ENCODE data around the gene GJB2. TPM values are rescaled to one million over a fixed set of nuclear protein-coding genes. Genes with fewer than 3 reads are reported as not detected.

The GJB2 gene
- total and polyA plus RNA-seq, 2 of the 4 experiments (the other 2 are of a cell fraction): under 0.01 to 0.17 TPM

GRCh38 chr13:20146381-20146780 lies 46.4 kb downstream of the GJB2 start:
- TF ChIP-seq CEBPB (IDR thresholded peaks at IDR 0.05; ENCODE audit: low read depth, low read length): no peak
- no peak for TF ChIP-seq FOS (IDR thresholded peaks at IDR 0.05; ENCODE audit: low read depth, low read length)
- TF ChIP-seq, protein P1, sequence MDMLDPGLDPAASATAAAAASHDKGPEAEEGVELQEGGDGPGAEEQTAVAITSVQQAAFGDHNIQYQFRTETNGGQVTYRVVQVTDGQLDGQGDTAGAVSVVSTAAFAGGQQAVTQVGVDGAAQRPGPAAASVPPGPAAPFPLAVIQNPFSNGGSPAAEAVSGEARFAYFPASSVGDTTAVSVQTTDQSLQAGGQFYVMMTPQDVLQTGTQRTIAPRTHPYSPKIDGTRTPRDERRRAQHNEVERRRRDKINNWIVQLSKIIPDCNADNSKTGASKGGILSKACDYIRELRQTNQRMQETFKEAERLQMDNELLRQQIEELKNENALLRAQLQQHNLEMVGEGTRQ (IDR thresholded peaks at IDR 0.05; ENCODE audit: low read depth, low read length): no peak
- peaks cover 19% of the 10 kb centered on the region for H3K27me3 ChIP-seq (ENCODE audit: control insufficient read depth, insufficient read depth, low read length)
- no TSS peak for BruUV-seq (replicated peaks)
- CTCF ChIA-PET: interaction anchor here (0.6 kb wide), 1 partner anchor 142 kb away, joined by 3 read pairs; no protein-coding TSS in a partner anchor
- H3K56ac ChIP-seq (ENCODE audit: extremely low read depth, insufficient read depth, low read length): no peak overlapping the region
- H2BK15ac ChIP-seq (ENCODE audit: low read depth, low read length): no peak overlapping the region
- H3K4me2 ChIP-seq (ENCODE audit: low read depth, low read length): no peak overlapping the region
- no peak for DNase-seq
- no peaks in the 10 kb centered on the region for H3K79me1 ChIP-seq (ENCODE audit: low read depth in 1 of 2, low read length in 2 of 2)
- H4K8ac ChIP-seq (ENCODE audit: low read depth in 2 of 2, low read length in 2 of 2): no peak overlapping the region
- H3K27ac ChIP-seq (ENCODE audit: insufficient read depth, low read length): no peak overlapping the region
- no peaks in the 10 kb centered on the region for H4K20me1 ChIP-seq (ENCODE audit: insufficient read depth, low read length)
- intact Hi-C loops (cut with micrococcal nuclease): no loop called here
- H4K91ac ChIP-seq (ENCODE audit: insufficient read depth, low read depth, low read length): no peak overlapping the region
- H3K4me3 ChIP-seq (ENCODE audit: insufficient read depth, low read depth, low read length): no peak overlapping the region
- WGBS, 2 experiments (ENCODE audit: extremely low coverage in 2 of 2, insufficient read length in 1 of 2): no CpG with 5 or more reads among the region's 1 CpG
- H3K14ac ChIP-seq (replicated peaks; ENCODE audit: low read depth, low read length): no peak overlapping the region
- H3K36me3 ChIP-seq (ENCODE audit: control insufficient read depth, insufficient read depth, low read length): peaks cover 1% of the 10 kb centered on the region; the same call in 1 of the 2 replicates
- no peaks in the 10 kb centered on the region for H3K4me1 ChIP-seq (ENCODE audit: control insufficient read depth, insufficient read depth, low read length)
- POLR2A ChIA-PET (ENCODE audit: unreplicated experiment): no interaction called here
- H3K9me3 ChIP-seq (ENCODE audit: control insufficient read depth, insufficient read depth, low read length): no peaks in the 10 kb centered on the region
- no peak overlapping the region for H3K18ac ChIP-seq (ENCODE audit: low read depth, low read length)
- ATAC-seq (ENCODE audit: low read depth): no peak
- H4K5ac ChIP-seq (ENCODE audit: low read depth, low read length): no peak overlapping the region
- no peak overlapping the region for H2BK5ac ChIP-seq (ENCODE audit: low read depth, low read length, poor library complexity, severe bottlenecking)
- H2AFZ ChIP-seq (replicated peaks; ENCODE audit: low read length, poor library complexity): no peak overlapping the region
- H2BK20ac ChIP-seq (ENCODE audit: low read depth, low read length): no peak overlapping the region
- no peak overlapping the region for H3K4ac ChIP-seq (ENCODE audit: low read depth, low read length)
- H3K9ac ChIP-seq (ENCODE audit: low read depth, low read length): no peak overlapping the region
- H2BK120ac ChIP-seq (ENCODE audit: low read depth, low read length): no peak overlapping the region
- no peak overlapping the region for H3K23ac ChIP-seq (ENCODE audit: low read depth, low read length)
- H2AK5ac ChIP-seq (ENCODE audit: low read depth, low read length): no peak overlapping the region
- dilution Hi-C loops (cut with HindIII; ENCODE audit: low sequenced_read_pairs, unreplicated experiment): no loop called here
- peak overlapping the region; percentile 5 for H2AK9ac ChIP-seq (replicated peaks; ENCODE audit: low read depth, low read length, poor library complexity)
- in situ Hi-C loops (cut with MboI; ENCODE audit: low sequenced_read_pairs): no loop called here
- H3K9me1 ChIP-seq (ENCODE audit: insufficient read depth, low read length): no peaks in the 10 kb centered on the region
